NCI-H2081 treated with DMSO at 0.1 percent for 48 hours (cell line): ENCODE results near the gene ZCCHC24.

Source experiments
- DNase-seq: peaks from one replicate; lab custom pipeline; 2025; lab: John Stamatoyannopoulos, UW

ZCCHC24 gene

DNA sequence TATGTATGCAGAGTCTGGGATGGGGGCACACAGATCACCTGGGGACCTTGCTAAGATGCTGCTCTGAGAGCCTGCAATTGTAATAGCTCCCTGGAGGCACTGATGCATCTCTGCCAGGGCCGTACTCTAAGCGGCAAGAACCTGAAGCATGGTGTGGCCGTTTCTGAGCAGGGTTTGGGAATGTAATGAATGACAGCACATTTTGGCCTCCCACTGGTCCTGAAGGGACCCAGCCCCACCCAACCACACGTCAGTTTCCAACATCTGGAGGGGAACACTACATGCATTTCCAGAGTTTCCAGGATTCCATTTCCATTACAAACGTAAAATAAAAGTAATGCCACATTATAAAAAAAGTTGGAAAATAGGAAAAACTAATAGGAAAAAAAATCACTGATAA lies 14.0 kb downstream of the ZCCHC24 start:
- DNase-seq: no peak

DNA sequence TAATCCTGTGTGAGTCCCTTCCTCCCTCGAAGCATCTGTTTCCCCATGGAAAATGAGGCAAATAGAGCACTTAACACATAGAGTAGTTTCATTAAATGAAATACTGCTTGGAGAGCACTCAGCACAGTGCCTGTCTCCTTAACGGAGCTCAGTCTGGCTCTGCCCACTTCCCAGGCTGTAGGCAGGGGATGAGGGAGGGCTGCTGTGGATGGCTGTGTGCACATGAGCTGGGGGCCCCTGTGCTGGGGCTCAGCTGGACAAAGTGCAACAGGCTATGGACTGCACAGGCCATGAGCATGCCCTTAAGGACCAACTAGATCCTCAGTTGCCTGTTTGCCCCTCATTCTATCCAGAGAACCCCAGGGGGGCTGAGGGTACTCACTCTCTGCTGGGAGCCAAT lies 14.5 kb downstream of the ZCCHC24 start:
- no peak for DNase-seq

DNA sequence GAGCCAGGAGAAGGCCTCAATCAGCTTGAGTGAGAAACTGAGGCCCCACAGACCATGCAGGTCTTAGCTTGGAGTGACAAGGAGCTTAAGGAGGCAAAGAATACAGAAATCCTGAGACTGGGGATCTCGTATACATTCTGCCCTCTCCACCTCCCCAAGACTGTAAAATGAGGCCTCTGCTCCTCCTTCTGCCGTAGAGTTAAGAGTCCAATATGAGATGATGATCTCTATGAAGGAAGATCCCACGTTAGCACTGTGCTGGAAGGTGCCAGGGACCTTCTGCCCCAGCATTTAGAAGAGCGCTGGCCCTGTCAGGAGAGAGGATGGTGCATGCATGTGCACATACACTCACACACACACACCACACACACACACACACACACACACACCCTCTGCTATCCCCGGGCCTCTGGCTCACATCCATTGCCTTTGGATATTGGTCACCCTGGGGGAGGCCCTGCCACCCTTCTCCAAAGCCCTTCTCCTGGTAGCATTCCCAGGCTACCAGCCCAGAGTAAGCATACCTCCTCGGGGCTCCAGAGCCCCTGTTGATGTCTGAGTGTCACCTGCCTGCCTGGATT lies 15.0 kb downstream of the ZCCHC24 start:
- no peak for DNase-seq

DNA sequence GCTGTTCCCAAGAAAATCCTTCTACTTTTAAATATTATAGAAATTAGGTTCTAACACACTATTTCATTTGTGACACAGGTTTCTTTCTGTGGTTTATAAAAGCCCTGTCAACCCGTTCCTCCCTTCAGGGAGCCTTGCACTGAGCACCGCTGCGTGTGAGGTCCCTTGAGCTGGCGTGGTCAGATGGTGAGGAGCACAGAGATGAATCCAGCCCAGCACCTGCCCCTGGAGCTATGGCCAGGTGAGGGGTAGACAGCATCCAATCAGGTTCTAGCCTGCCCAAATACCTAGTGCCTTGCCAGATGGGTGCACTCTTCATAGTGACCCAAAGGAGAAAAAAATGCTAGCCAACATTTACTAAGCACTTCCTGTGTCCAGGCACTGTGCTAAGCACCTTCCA lies 15.7 kb downstream of the ZCCHC24 start:
- DNase-seq: no peak

DNA sequence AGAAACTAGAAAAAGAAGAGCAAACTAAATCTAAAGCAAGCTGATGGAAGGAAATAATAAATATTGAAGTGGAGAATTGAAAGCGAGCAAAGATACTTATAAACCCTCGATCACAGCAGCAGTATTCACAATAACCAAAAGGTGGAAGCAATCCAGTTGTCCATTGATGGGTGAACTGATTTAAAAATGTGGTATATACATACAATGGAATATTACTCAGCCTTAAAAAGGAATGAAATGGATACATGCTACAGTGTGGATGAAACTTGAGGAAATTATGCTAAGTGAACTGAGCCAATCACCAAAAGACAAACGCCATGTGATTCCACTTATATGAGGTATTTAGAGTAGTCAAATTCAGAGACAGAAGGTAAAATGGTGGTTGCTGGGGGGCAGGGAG lies 17.5 kb downstream of the ZCCHC24 start:
- no peak for DNase-seq

DNA sequence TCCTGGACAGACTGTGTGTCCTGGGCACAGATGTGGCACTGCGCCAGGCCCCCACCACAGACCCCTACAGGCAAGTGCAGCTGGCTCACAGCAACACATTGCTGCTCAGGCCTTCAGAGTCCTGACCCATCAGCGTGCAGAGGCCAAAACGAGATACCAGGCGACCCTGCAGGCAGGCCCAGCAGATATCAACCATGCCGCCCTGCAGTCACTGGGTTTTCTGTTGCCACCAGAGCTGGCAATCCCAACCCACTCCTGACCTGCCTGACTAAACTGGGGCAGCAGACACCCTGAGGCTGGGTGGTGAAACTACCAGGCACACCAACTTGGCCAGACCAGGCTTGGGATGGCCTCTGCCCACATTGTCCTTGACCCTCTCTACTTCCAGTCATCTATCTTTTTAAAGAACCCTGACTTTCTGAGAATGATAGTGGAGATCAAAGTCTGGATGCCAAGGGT lies 20.3 kb downstream of the ZCCHC24 start:
- DNase-seq: no peak

DNA sequence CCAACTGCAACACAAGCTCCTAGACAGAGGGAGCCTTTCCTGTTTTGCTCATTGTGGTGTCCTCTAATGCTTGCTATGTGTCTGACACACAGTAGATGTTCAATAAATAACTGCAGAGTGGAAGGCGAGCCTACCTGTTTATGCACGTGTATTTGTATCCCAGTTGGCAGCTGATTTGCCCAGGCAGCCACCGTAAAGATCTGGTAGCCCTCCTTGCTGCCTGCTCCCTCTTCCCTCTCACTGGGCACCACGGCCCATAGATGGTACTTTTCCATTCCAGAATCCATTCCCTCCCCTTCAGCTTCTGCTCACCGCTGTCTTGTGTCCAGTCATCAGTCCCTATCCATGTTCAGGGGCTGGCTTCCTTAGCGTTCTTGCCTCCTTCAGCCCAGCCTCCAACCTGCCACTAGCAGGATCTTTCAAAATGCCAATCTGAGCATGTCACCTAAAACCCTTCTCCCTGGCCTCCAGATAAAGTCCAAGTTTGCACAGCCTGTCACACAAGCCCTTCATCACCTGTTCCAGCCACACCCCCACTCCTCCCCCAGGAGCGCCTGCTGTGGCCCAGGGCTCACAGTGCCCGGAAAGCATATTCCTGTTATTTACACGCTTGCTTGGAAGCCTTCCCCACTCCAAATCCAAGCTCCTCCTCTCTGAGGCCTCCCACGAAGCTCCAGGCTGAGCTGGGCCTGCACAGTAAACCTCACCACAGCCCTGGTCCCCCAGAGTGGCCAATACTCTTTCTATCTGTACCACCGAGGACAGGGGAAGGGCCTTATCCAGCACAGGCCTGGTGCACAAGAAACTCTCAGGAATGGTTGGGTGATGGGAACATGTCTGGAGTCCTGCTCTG lies 21.0 kb downstream of the ZCCHC24 start:
- DNase-seq: no peak

DNA sequence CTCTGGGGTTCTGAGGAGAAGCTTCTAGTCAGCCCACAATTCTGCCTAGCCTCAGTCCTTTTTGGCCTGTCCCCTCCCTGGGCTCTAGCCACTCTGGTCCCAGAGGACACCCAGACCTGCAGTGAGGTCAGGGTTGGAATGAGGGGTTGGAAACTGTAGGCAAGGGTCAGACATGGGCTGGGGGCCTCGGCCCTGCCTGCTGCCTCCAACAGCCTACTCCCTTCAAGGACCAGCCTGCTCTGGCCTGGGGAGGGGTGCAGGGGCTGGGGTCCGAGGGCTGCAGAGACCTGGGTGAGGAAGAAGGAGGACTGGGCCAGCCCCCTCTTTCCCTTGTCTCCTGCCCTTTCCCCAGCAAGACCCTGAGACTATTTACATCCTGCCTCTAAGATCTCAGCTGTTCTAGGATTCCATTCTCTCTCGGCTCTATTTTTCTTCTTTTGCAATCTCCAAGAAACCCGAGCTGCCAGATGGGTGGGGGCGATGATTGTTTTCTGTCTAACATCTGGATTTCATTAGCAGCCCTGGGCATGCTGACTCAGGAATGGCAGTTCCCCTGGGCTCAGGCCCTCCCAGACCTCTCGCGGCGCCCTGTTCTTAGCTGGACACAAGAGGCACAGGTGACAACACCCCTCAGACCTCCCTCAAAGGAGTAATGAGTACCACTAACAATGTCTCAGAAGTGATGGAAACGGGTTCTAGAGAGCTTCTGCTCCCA lies 23.1 kb downstream of the ZCCHC24 start:
- DNase-seq: no peak

DNA sequence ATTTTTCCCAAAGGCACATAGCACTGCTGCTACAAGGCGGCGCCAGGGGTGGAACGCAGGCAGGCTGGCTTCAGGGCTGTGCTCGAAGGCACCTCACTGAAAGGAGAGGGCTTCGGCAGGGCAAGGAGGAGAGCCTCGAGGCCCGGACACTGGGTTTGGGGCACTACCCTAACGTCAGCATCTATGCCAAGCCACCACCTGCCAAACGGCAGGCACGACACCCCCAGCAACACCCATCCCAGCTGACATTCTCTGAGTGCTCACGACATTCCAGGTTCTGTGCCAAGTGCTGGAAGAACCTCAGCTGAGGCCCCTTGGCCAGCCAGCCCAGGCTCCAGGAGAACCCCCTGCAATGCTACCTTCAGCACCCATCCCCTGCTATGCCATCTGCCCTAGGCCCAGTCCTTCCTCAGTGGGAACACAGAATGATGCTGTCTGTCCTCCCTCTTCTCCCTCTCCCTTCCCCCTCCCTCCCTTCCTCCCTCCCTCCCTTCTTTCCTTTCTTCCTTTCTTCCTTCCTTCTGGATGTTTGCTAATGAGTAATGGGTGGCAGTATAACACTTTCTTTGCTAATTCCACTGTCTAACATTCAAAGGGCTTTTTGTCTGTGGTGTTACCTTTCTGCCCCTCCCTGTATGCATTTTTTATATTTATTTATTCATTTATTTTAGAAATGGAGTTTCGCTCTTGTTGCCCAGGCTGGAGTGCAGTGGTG lies 24.3 kb downstream of the ZCCHC24 start:
- no peak for DNase-seq

DNA sequence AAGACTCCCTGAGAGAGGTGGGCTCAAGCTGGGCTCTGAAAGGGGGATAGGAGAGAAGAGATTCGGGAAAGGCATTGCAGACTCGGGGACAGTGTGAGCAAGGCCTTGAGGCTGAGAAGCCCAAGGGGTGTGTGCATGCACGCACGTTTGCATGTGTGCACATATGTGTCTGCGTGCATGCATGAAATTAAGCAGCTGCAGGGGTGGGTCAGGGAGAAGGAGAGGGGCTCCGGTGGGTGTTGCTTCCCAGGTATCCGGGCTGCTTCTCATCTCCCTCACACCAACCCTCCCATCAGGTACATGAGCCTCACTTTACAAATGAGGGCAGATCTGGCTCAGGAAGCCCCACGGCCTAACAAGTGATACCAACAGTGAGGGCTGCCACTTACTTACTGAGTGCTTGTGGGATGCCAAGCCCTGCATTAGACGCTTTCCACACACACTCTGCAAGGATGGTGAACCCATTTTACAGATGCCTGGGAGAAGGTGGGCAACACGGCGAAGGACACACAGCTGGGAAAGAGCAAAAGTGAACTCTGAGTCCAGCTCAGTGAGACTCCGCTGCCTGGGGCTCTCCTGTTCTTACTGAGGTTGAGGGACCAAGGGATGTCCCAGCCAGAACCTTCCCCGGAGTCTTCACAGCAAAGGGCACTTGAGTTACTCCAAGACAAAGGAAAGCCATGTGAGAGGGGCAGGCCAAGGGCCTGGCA lies 26.4 kb downstream of the ZCCHC24 start:
- no peak for DNase-seq

DNA sequence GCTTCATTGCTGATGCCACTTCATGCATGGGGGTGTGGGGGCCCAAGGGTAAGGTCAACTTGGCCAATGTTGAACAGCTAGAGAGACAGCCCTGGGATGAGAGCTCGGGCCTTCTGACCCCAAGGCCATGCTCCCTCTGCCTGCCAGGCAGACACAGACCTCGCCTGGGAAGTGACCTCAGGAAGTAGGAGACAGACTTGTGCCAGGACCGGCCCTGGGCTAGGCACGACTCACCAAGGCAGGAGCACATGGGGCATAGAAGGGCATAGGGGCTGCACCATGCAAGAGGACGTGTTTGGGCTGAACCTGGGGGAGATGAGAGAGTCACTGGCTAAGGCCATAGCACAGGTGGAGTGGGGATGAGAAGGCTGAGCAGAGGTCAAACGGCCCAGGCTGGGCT lies 27.1 kb downstream of the ZCCHC24 start:
- no peak for DNase-seq

DNA sequence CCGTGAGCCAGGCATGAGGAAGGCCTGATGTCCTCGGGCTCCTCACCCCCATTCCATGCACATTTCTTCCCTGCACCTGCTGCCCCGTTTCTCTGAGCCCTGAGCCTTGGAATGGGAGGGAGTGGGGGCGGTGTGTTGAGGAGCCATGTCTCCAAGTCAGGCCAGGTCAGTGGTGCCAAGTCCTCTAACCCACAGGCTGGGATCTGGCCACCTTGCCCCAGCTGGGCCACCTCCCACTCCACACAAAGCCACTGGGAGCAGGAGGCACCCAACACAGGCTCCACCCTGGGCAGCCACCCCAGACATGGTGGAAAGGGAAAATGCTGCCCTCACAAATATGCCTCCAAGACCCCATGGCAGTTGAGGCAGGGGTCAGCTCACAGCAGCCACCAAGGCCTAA lies 27.7 kb downstream of the ZCCHC24 start:
- DNase-seq: no peak

DNA sequence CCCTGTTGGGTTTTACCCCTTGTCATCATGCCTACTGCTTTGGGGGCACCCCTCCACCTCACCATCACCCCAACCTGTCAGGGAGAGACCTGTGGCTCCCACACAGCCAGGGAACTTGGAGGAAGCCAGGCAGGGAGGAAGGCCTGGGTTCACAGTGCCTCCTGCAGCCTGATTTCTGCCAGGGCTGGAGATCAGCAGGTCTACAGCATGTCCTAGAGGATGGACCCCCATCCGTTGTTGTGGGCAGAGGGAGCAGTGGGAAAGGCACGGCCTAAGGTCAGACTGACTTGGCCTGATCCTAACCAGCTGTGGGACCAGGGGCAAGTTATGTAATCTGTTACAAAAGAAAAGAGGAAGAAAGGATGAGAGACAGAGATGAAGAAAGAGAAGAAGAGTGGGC lies 28.2 kb downstream of the ZCCHC24 start:
- DNase-seq: no peak

DNA sequence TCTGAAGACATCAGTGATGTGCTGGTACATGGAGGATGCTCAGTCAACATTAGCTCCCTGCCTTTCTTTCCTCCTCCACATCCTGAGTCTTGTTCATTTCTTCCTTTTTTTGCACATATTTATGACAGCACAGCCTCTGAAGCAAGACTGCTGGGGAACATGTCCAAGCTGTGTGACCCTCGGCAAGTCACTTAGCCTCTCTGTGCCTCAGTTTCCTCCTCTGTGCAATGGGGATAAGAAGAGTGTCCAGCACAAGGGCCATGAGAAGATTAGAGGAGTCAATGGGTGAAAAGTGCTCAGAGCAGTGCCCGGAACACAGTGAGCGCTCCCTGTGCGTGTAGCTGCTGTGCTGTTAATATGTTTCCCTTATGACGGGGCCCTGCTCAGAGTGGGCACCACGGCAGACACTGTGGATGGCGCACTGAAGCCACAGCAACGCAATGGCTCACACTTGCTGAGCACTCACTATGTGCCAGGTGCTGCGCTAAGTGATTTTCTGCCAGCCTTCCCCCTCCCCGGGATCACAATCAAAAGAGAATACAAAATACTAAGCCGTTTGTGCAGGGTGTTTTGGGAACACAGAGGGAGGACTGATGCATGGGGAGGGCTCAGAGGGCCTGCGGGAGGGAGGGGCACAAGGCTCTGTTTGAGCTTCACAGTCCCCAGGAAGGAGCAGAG lies 28.7 kb downstream of the ZCCHC24 start:
- no peak for DNase-seq

DNA sequence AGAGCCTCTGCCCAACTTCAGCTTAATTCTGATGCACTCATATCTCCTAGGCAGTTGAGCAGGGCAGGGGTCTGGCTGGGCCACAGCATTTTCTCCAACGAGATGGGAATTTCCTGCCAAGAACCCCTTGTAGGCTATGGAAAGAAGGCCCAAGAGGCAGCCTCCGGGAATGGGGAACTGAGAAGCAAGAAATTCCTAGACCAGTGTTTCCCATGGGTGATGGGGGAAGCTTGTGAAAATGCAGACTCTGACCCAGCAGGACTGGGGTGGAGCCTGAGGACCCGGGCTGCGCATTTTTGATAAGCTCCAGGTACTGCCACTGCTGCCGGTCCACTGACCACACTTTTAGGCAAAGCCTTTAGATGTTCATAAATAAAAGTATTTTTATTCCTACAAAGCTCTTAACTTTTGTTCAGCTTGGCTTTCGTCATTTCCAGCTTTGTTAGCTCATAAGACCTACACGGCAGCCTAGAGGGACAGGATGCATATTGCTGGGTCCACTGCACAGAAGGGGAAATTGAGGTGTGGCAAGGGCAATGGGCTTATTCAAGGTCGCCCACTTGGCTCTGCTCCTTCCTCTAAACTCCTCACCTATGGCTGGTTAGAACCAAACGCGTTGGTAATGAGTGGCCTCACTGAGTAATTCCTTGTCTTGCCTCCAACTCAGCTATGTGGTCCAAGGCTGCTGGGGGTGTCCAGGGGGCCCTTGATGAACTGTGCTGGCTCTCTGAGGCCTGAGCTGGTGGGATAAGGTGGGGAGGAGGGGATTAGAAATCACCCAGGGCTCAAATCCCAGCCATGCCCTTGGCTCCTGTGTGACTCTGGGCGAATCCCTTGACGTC lies 29.5 kb downstream of the ZCCHC24 start:
- DNase-seq: no peak

DNA sequence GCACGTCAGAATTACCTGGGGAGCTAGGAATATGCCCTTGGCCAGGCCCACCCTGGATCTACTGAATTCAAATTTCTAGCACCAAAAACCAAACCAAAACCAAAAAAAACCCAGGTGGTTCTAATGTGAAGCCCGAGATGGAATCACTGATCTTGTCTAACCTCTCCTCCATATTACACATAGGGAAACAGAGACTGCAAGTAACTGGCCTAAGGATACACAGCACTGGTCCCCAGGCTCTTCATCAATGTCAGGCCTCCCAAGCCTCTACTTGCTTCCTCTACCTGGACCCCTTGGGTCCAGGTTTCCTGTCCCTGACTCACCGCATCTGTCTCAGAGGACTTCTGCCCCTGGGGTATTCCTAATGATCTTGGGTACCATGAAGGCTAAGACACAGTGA lies 30.7 kb downstream of the ZCCHC24 start:
- DNase-seq: no peak

DNA sequence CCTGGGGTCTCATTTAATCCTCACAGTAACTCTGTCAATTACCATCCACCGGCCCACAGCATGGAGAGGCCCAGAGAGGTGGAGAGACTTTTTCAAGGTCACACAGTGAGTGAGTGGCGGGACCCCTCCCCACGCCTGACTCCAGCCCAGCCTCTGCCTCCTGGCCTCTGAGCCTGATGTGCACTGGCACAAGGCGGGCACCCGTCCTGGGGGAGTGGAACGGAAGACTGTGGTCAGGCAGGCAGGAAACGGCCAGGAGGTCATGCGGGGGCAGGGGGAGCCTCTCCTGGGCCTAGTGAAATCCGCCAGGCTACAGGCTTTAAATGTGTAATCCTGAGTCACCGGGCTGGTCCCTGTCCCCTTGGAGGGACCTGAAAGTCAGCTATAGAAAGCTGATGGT lies 32.2 kb downstream of the ZCCHC24 start:
- no peak for DNase-seq

DNA sequence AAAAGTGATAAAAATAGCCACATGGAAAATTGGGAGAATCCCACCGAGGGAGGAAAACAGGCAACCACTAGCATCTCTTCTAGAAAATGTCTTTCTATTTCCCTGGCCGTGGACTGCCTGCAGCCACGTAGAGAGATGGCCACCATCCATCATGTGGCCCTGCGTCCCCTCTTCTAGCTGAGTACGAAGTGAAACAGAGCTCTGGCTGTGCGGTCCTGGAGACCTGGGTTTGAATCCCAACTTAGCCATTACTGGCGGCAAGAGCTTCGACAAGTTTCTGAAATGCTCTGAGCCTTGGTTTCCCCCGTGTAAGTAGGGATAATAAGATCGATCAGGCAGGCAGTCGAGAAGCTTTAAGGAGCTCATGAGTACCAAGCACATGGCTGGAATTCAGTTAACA lies 32.9 kb downstream of the ZCCHC24 start:
- no peak for DNase-seq

DNA sequence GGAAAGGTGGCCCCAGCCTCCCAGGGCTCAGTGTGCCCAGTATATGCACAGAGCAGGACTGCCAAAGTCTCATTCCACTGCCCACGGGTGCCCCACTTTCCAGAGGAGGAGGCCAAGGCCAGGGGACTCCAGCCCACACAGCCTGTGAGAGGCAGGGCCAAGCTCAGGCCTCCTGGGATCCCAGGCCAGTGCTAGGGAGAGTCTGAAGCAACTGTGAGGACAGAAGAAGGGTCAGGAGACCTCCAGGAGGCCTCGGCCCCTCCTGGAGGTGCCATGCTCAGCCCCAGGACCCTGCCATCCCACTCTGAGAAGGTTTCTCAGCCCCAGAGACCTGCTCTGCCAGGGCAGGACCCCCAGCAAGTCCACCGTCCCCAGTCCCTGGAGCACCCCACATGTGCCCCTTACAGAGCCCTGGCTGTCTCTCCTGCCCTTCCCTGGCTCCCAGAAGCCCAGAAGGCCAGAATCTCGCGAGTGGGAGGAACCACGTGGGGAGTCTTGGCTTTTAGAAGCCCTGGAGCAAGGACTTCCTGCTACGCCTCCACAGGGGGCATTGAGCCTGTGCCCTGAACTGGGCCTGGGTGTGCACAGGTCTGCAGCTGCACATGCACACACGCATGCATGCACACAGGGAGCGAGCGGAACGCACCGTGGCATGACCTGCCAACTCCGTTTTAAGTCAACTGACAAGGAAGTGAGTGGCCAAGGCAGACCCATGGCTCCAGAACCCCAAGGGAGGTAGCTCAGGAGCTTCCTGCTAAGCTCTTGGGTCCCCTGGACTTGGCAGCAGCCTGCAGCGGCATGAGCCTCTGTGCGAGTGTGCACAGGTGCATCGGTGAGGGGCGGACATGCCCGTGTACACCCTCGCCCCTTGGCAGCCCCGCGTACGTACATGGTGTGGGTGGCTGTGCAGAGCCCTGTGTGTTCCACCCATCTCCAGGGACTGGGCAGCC lies 33.6 kb downstream of the ZCCHC24 start:
- no peak for DNase-seq
